SU-DHL-6 (cell line): ENCODE measurements around the gene RBP3.

Source experiments
- H2AFZ ChIP-seq: fragments of 200-600 bp; sonication (generic); 2 replicates; pipeline ENCODE4 v1.6.1; 2014; ENCODE audit warnings: low read depth, mild to moderate bottlenecking, moderate library complexity, mixed read lengths, antibody characterized with exemption, low read length; ENCODE audit not compliant: severe bottlenecking
- H3F3A ChIP-seq: fragments of 200-600 bp; shearing (Covaris generic); 2 replicates; pipeline ENCODE4 v1.6.0; 2016; ENCODE audit warnings: antibody characterized with exemption, mild to moderate bottlenecking; ENCODE audit not compliant: insufficient read depth
- H3K27ac ChIP-seq: fragments of 200-600 bp; sonication (generic); 2 replicates; pipeline ENCODE4 v1.5.1; 2016; ENCODE audit warnings: low read depth, mild to moderate bottlenecking, low read length, moderate library complexity, mixed read lengths
- H3K27me3 ChIP-seq: fragments of 200-600 bp; sonication (generic), shearing (Covaris generic); 2 replicates; pipeline ENCODE4 v1.6.0; 2014; ENCODE audit warnings: mild to moderate bottlenecking, low read length
- H3K36me3 ChIP-seq: fragments of 200-600 bp; sonication (generic); 2 replicates; pipeline ENCODE4 v1.6.1; 2014; ENCODE audit warnings: mild to moderate bottlenecking, low read length, mixed read lengths
- H3K4me2 ChIP-seq: fragments of 300-600, 200-600 bp; shearing (Covaris generic), sonication (generic); 2 replicates; pipeline ENCODE4 v1.6.0; 2014; ENCODE audit warnings: low read length, low read depth, mild to moderate bottlenecking; ENCODE audit not compliant: poor library complexity, severe bottlenecking
- H3K4me3 ChIP-seq: fragments of 200-600 bp; sonication (generic); 2 replicates; pipeline ENCODE4 v1.5.1; 2014; ENCODE audit warnings: antibody characterized with exemption, low read length, mild to moderate bottlenecking, mixed read lengths; ENCODE audit not compliant: insufficient read depth, poor library complexity, severe bottlenecking
- H3K79me2 ChIP-seq: fragments of 200-600 bp; sonication (generic); 2 replicates; pipeline ENCODE4 v1.6.1; 2014; ENCODE audit warnings: mild to moderate bottlenecking, low read length, moderate library complexity; ENCODE audit not compliant: insufficient read depth
- H3K9ac ChIP-seq: fragments of 200-600 bp; sonication (generic); 2 replicates; pipeline ENCODE4 v1.7.0; 2014; ENCODE audit warnings: mild to moderate bottlenecking, low read length
- H3K9me2 ChIP-seq: fragments of 200-600 bp; sonication (generic); replicated peaks from 2 replicates; pipeline ENCODE4 v1.6.1; 2014; ENCODE audit warnings: low read length; ENCODE audit not compliant: insufficient read depth
- H3K9me3 ChIP-seq: fragments of 200-600 bp; sonication (generic); 2 replicates; pipeline ENCODE4 v1.6.1; 2014; ENCODE audit warnings: low read length, mixed read lengths; ENCODE audit not compliant: insufficient read depth
- H4K20me1 ChIP-seq: fragments of 200-600 bp; sonication (generic); 2 replicates; pipeline ENCODE4 v1.6.1; 2014; ENCODE audit warnings: low read depth, mild to moderate bottlenecking, antibody characterized with exemption, low read length, moderate library complexity, mixed read lengths
- EZH2phosphoT487 ChIP-seq: fragments of 200-600 bp; sonication (generic), shearing (Covaris generic); conservative IDR thresholded peaks from 2 replicates; pipeline ENCODE4 v1.6.1; 2018; ENCODE audit warnings: mild to moderate bottlenecking, antibody characterized with exemption, low read length, moderate library complexity, mixed read lengths
- TF ChIP-seq, protein P1 (sequence below): fragments of 200-600 bp; sonication (generic); IDR thresholded peaks from one replicate; pipeline ENCODE4 v1.5.1; 2017; ENCODE audit warnings: antibody characterized with exemption, mild to moderate bottlenecking, low read length, moderate library complexity; ENCODE audit not compliant: insufficient read depth, poor library complexity, severe bottlenecking

Gene RBP3

GRCh38 chr10:47308775-47309174, 39.4 kb upstream of the RBP3 start:
- Histone ChIP-seq H3F3A (no peaks in the 10 kb centered on the region), H3K9me2 (no peaks in the 10 kb centered on the region), H4K20me1 (no peaks in the 10 kb centered on the region)

DNA sequence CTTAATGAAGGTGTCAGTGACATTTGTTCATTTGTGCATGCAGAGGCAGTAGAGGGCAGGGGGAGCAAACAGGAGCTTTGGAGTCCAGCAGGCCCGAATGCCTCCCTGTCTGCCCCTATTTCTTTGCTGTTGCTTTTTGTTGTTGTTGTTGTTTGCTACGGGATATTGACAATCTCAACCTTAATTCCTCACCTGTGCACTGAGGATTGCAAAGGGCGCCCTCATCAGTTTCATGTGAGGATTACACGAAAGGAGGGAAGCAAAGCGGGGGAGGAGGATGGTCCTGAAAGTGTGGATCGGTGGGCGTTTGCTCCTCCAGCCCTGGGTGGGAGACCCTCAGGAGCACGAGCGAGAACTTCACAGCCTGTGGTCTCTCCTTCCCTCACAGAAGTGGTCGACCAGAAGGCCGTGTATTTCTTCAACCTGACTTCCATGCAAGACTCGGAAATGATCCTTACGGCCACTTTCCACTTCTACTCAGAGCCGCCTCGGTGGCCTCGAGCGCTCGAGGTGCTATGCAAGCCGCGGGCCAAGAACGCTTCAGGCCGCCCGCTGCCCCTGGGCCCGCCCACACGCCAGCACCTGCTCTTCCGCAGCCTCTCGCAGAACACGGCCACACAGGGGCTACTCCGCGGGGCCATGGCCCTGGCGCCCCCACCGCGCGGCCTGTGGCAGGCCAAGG, 38.6 kb upstream of the RBP3 start:
- Histone ChIP-seq H3K27ac (no peak overlapping the region), H3F3A (no peaks in the 10 kb centered on the region), H3K9me2 (no peaks in the 10 kb centered on the region), H3K27me3 (no peaks in the 10 kb centered on the region), H3K9ac (no peak overlapping the region), H3K4me3 (no peak overlapping the region), H4K20me1 (no peaks in the 10 kb centered on the region), H3K79me2 (no peaks in the 10 kb centered on the region), H2AFZ (no peak overlapping the region), H3K36me3 (no peaks in the 10 kb centered on the region), H3K4me2 (no peak overlapping the region), H3K9me3 (no peaks in the 10 kb centered on the region)
- TF ChIP-seq, protein P1, sequence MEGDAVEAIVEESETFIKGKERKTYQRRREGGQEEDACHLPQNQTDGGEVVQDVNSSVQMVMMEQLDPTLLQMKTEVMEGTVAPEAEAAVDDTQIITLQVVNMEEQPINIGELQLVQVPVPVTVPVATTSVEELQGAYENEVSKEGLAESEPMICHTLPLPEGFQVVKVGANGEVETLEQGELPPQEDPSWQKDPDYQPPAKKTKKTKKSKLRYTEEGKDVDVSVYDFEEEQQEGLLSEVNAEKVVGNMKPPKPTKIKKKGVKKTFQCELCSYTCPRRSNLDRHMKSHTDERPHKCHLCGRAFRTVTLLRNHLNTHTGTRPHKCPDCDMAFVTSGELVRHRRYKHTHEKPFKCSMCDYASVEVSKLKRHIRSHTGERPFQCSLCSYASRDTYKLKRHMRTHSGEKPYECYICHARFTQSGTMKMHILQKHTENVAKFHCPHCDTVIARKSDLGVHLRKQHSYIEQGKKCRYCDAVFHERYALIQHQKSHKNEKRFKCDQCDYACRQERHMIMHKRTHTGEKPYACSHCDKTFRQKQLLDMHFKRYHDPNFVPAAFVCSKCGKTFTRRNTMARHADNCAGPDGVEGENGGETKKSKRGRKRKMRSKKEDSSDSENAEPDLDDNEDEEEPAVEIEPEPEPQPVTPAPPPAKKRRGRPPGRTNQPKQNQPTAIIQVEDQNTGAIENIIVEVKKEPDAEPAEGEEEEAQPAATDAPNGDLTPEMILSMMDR, result peak; percentile 21
- no peak for TF ChIP-seq EZH2phosphoT487

More at GRCh38 chr10:47308775-47309174, 39.4 kb upstream of the RBP3 start:
- Histone ChIP-seq H3K4me3 (no peak overlapping the region), H3K27me3 (no peaks in the 10 kb centered on the region), H3K36me3 (no peaks in the 10 kb centered on the region), H3K9me3 (no peaks in the 10 kb centered on the region), H3K79me2 (no peaks in the 10 kb centered on the region), H2AFZ (no peak overlapping the region), H3K9ac (no peak overlapping the region), H3K4me2 (no peak overlapping the region), H3K27ac (no peak overlapping the region)
- TF ChIP-seq EZH2phosphoT487, result no peak
- TF ChIP-seq, protein P1, result no peak

GRCh38 chr10:47310090-47310505, 38.1 kb upstream of the RBP3 start:
- Histone ChIP-seq H3K27ac (no peak overlapping the region), H3K27me3 (no peaks in the 10 kb centered on the region), H3K4me3 (no peak overlapping the region), H3K9ac (no peak overlapping the region), H3K9me3 (no peaks in the 10 kb centered on the region), H2AFZ (no peak overlapping the region), H4K20me1 (no peaks in the 10 kb centered on the region), H3F3A (no peaks in the 10 kb centered on the region), H3K36me3 (no peaks in the 10 kb centered on the region), H3K79me2 (no peaks in the 10 kb centered on the region), H3K9me2 (no peaks in the 10 kb centered on the region), H3K4me2 (no peak overlapping the region)
- TF ChIP-seq EZH2phosphoT487, result no peak
- TF ChIP-seq, protein P1, result no peak
